IMR-90 (cell line): ENCODE results near the gene ZNF480. TPM values are rescaled to one million over a fixed set of nuclear protein-coding genes. Genes with fewer than 3 reads are reported as not detected.

ENCODE experiments used
- ATAC-seq: fragments of 200-7000 bp; cut with Tn5 transposase; 2 replicates; pipeline ENCODE4 v1.9.1; 2020; ENCODE audit warnings: low read depth, mild to moderate bottlenecking, moderate library complexity
- BruUV-seq: library from RNA; stranded (reverse); fragments of 400-500 nt; replicated peaks from 2 replicates; lab custom pipeline; 2021; lab: Mats Ljungman, UMichigan
- CTCF ChIA-PET: fragments of 300-600 bp; formaldehyde crosslinking; extraction: SDS; loops from one replicate; lab custom pipeline; 2021; ENCODE audit warnings: antibody characterized with exemption; lab: Yijun Ruan, JAX
- POLR2A ChIA-PET: fragments of 300-600 bp; sonication (Branson Sonifier 250); formaldehyde crosslinking; loops from one replicate; lab custom pipeline; 2022; ENCODE audit warnings: antibody characterized with exemption; ENCODE audit not compliant: unreplicated experiment; lab: Charles Lee
- DNase-seq: peaks from one replicate; pipeline ENCODE4 v3.0.0; 2013
- H2AFZ ChIP-seq: replicated peaks from 2 replicates; pipeline ENCODE3; 2013; ENCODE audit warnings: low read length, mild to moderate bottlenecking; ENCODE audit not compliant: poor library complexity
- H2AK5ac ChIP-seq: 2 replicates; pipeline ENCODE4 v1.6.1; 2013; ENCODE audit warnings: low read depth, low read length, inconsistent platforms
- H2AK9ac ChIP-seq: replicated peaks from 2 replicates; pipeline ENCODE3; 2013; ENCODE audit warnings: mild to moderate bottlenecking, low read depth, low read length, moderate library complexity; ENCODE audit not compliant: poor library complexity
- H2BK120ac ChIP-seq: 2 replicates; pipeline ENCODE4 v1.6.1; 2013; ENCODE audit warnings: low read depth, low read length, inconsistent platforms
- H2BK15ac ChIP-seq: 3 replicates; pipeline ENCODE4 v1.6.1; 2013; ENCODE audit warnings: low read depth, low read length, inconsistent platforms
- H2BK20ac ChIP-seq: 2 replicates; pipeline ENCODE4 v1.6.1; 2013; ENCODE audit warnings: low read depth, mild to moderate bottlenecking, inconsistent platforms, low read length, moderate library complexity
- H2BK5ac ChIP-seq: 2 replicates; pipeline ENCODE4 v1.6.1; 2013; ENCODE audit warnings: mild to moderate bottlenecking, low read depth, low read length, inconsistent platforms; ENCODE audit not compliant: poor library complexity, severe bottlenecking
- H3K14ac ChIP-seq: replicated peaks from 2 replicates; pipeline ENCODE4 v1.6.1; 2013; ENCODE audit warnings: low read depth, low read length, inconsistent platforms
- H3K18ac ChIP-seq: 2 replicates; pipeline ENCODE4 v1.6.1; 2013; ENCODE audit warnings: low read depth, low read length, control low read depth
- H3K23ac ChIP-seq: 2 replicates; pipeline ENCODE4 v1.6.1; 2013; ENCODE audit warnings: low read depth, low read length, inconsistent platforms
- H3K27ac ChIP-seq: 2 replicates; pipeline ENCODE4 v1.5.1; 2013; ENCODE audit warnings: mild to moderate bottlenecking, control low read depth, low read length; ENCODE audit not compliant: insufficient read depth
- H3K27me3 ChIP-seq: 2 replicates; pipeline ENCODE4 v1.6.1; 2013; ENCODE audit warnings: low read length; ENCODE audit not compliant: control insufficient read depth, insufficient read depth
- H3K36me3 ChIP-seq: 2 replicates; pipeline ENCODE4 v1.6.1; 2013; ENCODE audit warnings: low read length, mixed read lengths; ENCODE audit not compliant: control insufficient read depth, insufficient read depth
- H3K4ac ChIP-seq: 2 replicates; pipeline ENCODE4 v1.6.1; 2013; ENCODE audit warnings: low read depth, low read length, inconsistent platforms
- H3K4me1 ChIP-seq: 2 replicates; pipeline ENCODE4 v1.6.1; 2013; ENCODE audit warnings: low read length, mixed read lengths; ENCODE audit not compliant: control insufficient read depth, insufficient read depth
- H3K4me2 ChIP-seq: 2 replicates; pipeline ENCODE4 v1.6.1; 2013; ENCODE audit warnings: low read depth, mild to moderate bottlenecking, control low read depth, low read length, moderate library complexity
- H3K4me3 ChIP-seq: 2 replicates; pipeline ENCODE4 v1.5.1; 2013; ENCODE audit warnings: low read depth, mild to moderate bottlenecking, control low read depth, low read length, moderate library complexity; ENCODE audit not compliant: insufficient read depth
- H3K56ac ChIP-seq: 2 replicates; pipeline ENCODE4 v1.6.1; 2013; ENCODE audit warnings: low read length, inconsistent platforms; ENCODE audit not compliant: insufficient read depth; ENCODE audit errors: extremely low read depth
- H3K79me1 ChIP-seq, 2 experiments: 2 replicates each; pipeline ENCODE4 v1.6.1; 2013; ENCODE audit warnings: low read length in 2 of 2, inconsistent platforms in 1 of 2, low read depth in 1 of 2
- H3K9ac ChIP-seq: 2 replicates; pipeline ENCODE4 v1.6.1; 2013; ENCODE audit warnings: low read depth, low read length, control low read depth
- H3K9me1 ChIP-seq: 2 replicates; pipeline ENCODE4 v1.6.1; 2013; ENCODE audit warnings: low read length, inconsistent platforms; ENCODE audit not compliant: insufficient read depth
- H3K9me3 ChIP-seq: 2 replicates; pipeline ENCODE4 v1.6.1; 2013; ENCODE audit warnings: low read length; ENCODE audit not compliant: control insufficient read depth, insufficient read depth
- H4K20me1 ChIP-seq: 2 replicates; pipeline ENCODE4 v1.6.1; 2013; ENCODE audit warnings: low read length, inconsistent platforms; ENCODE audit not compliant: insufficient read depth
- H4K5ac ChIP-seq: 2 replicates; pipeline ENCODE4 v1.6.1; 2013; ENCODE audit warnings: mild to moderate bottlenecking, low read depth, low read length, control low read depth
- H4K8ac ChIP-seq, 2 experiments: 2 replicates each; pipeline ENCODE4 v1.6.1; 2013; ENCODE audit warnings: low read depth in 2 of 2, low read length in 2 of 2, control low read depth in 1 of 2, inconsistent platforms in 1 of 2
- H4K91ac ChIP-seq: 2 replicates; pipeline ENCODE4 v1.6.1; 2013; ENCODE audit warnings: low read depth, low read length, inconsistent platforms; ENCODE audit not compliant: insufficient read depth
- CTCF ChIP-seq: conservative IDR thresholded peaks from 2 replicates; pipeline ENCODE4 v1.5.1; 2012; ENCODE audit warnings: mild to moderate bottlenecking, low read depth, low read length, improper control_type of control experiment
- POLR2A ChIP-seq: IDR thresholded peaks from 2 replicates; pipeline ENCODE4 v1.6.1; 2012; ENCODE audit warnings: mild to moderate bottlenecking, low read depth, low read length
- RAD21 ChIP-seq: IDR thresholded peaks from 2 replicates; pipeline ENCODE4 v1.6.1; 2012; ENCODE audit warnings: low read length, improper control_type of control experiment
- SMC3 ChIP-seq: fragments of 150-350 bp; IDR thresholded peaks from 2 replicates; pipeline ENCODE4 v1.6.1; 2016; ENCODE audit warnings: low read depth, mild to moderate bottlenecking, antibody characterized with exemption, low read length, moderate library complexity
- WGBS, 2 experiments: methylation state at CpG; one replicate each; pipeline versions ENCODE4 v1.1.5 to v1.1.7; 2013; ENCODE audit warnings: missing lambda C conversion rate in 2 of 2; ENCODE audit not compliant: insufficient read length in 1 of 2; ENCODE audit errors: extremely low coverage in 2 of 2; 5-methylcytosine and 5-hydroxymethylcytosine counted together
- dilution Hi-C: fragments of 300-500 bp; cut with HindIII; formaldehyde crosslinking; loops from one replicate; pipeline ENCODE4 v1.14.3; 2018; ENCODE audit warnings: low sequenced_read_pairs; ENCODE audit not compliant: unreplicated experiment
- in situ Hi-C: fragments of 300-500 bp; cut with MboI; formaldehyde crosslinking; loops from 3 replicates; pipeline ENCODE4 v1.14.3; 2019; ENCODE audit warnings: low sequenced_read_pairs, inconsistent platforms, mixed read lengths
- intact Hi-C: fragments of 100-400 bp; cut with micrococcal nuclease; formaldehyde crosslinking; loops from 2 replicates; pipeline ENCODE4 v1.10.0; 2022
- polyA plus RNA-seq, 3 experiments: library from polyadenylated mRNA; depleted of rRNA; stranded (reverse); fragments of >200 nt; gene quantifications; 2 replicates each; pipeline ENCODE4 v1.2.3, GENCODE V29; 2012; ENCODE audit warnings: low replicate concordance in 1 of 3
- total RNA-seq: library from RNA; depleted of rRNA; stranded (reverse); fragments of >200 nt; gene quantifications from 2 replicates; pipeline ENCODE4 v1.2.3, GENCODE V29; 2012

The ZNF480 gene
- total and polyA plus RNA-seq, 2 of the 4 experiments (the other 2 are of a cell fraction) = 6.3 to 10.9 TPM

GRCh38 chr19:52248241-52248640 is 48.7 kb upstream of the ZNF480 start:
- CTCF ChIA-PET = no interaction called here
- 0% methylated on average over 2 of the region's 6 CpGs; no CpG with 5 or more reads in 1 of the 2 experiments for WGBS, 2 experiments

More at GRCh38 chr19:52248241-52248640, 48.7 kb upstream of the ZNF480 start:
- no peak overlapping the region for H3K14ac ChIP-seq
- no peak for TF ChIP-seq POLR2A
- peak; percentile 54 for TF ChIP-seq SMC3
- TF ChIP-seq CTCF = peak; percentile 65
- TF ChIP-seq RAD21 = peak; percentile 65
- H3K4me1 ChIP-seq = no peaks in the 10 kb centered on the region
- H3K18ac ChIP-seq = no peak overlapping the region
- no peak overlapping the region for H3K9ac ChIP-seq
- no peak overlapping the region for H3K4me2 ChIP-seq
- no TSS peak for BruUV-seq
- in situ Hi-C loops = no loop called here
- H4K91ac ChIP-seq = no peak overlapping the region
- H3K27me3 ChIP-seq = no peaks in the 10 kb centered on the region
- H3K4me3 ChIP-seq = no peak overlapping the region
- H3K56ac ChIP-seq = no peak overlapping the region
- no peak overlapping the region for H2BK15ac ChIP-seq
- no peak overlapping the region for H3K23ac ChIP-seq
- intact Hi-C loops = loop anchor here (1.0 kb wide), 1 partner anchor 500 kb away; no protein-coding TSS in a partner anchor
- no peaks in the 10 kb centered on the region for H3K9me3 ChIP-seq
- no peak overlapping the region for H2AK5ac ChIP-seq
- H3K36me3 ChIP-seq = no peaks in the 10 kb centered on the region
- H3K79me1 ChIP-seq = no peaks in the 10 kb centered on the region
- H2BK5ac ChIP-seq = no peak overlapping the region
- H4K20me1 ChIP-seq = no peaks in the 10 kb centered on the region
- H3K4ac ChIP-seq = no peak overlapping the region
- dilution Hi-C loops = no loop called here
- H3K9me1 ChIP-seq = no peaks in the 10 kb centered on the region
- no peak overlapping the region for H2AK9ac ChIP-seq
- H2BK20ac ChIP-seq = no peak overlapping the region
- DNase-seq (peak; percentile 33), ATAC-seq (peak; percentile 91)
- H2AFZ ChIP-seq = no peak overlapping the region
- H4K8ac ChIP-seq = no peak overlapping the region
- H2BK120ac ChIP-seq = no peak overlapping the region
- no peak overlapping the region for H3K27ac ChIP-seq
- POLR2A ChIA-PET = no interaction called here
- no peak overlapping the region for H4K5ac ChIP-seq
